HCT116 (cell line): ENCODE data around the gene SHROOM1.

Source experiments
- CEBPB ChIP-seq: IDR thresholded peaks from 2 replicates; pipeline ENCODE4 v1.6.1; 2012; ENCODE audit warnings: low read depth
- EGR1 ChIP-seq: IDR thresholded peaks from 2 replicates; pipeline ENCODE4 v1.6.1; 2012; ENCODE audit warnings: low read depth
- ELF1 ChIP-seq: IDR thresholded peaks from 2 replicates; pipeline ENCODE4 v1.6.1; 2012; ENCODE audit warnings: low read depth, borderline replicate concordance
- EZH2 ChIP-seq: fragments of 200-600 bp; sonication (generic); IDR thresholded peaks from 2 replicates; pipeline ENCODE4 v1.6.1; 2017; ENCODE audit warnings: antibody characterized with exemption, mixed run types
- EZH2phosphoT487 ChIP-seq: fragments of 200-600 bp; IDR thresholded peaks from 2 replicates; pipeline ENCODE4 v1.6.1; 2018; ENCODE audit warnings: antibody characterized with exemption, borderline replicate concordance
- POLR2A ChIP-seq: IDR thresholded peaks from 2 replicates; pipeline ENCODE4 v1.7.0; 2011; ENCODE audit warnings: borderline replicate concordance; ENCODE audit not compliant: insufficient read depth, insufficient read length; ENCODE audit errors: extremely low read depth
- POLR2AphosphoS5 ChIP-seq: IDR thresholded peaks from 2 replicates; pipeline ENCODE4 v1.6.1; 2011; ENCODE audit warnings: mild to moderate bottlenecking, low read depth, low read length, moderate library complexity
- RAD21 ChIP-seq: IDR thresholded peaks from 2 replicates; pipeline ENCODE4 v1.6.1; 2012; ENCODE audit warnings: low read depth, mild to moderate bottlenecking
- SP1 ChIP-seq: IDR thresholded peaks from 2 replicates; pipeline ENCODE4 v1.6.1; 2012; ENCODE audit warnings: low read depth
- TCF7L2 ChIP-seq: IDR thresholded peaks from 2 replicates; pipeline ENCODE4 v1.7.0; 2011; ENCODE audit warnings: borderline replicate concordance, inconsistent platforms; ENCODE audit not compliant: insufficient read depth, insufficient read length; ENCODE audit errors: extremely low read depth
- ZFX ChIP-seq: fragments of 450-650 bp; IDR thresholded peaks from 2 replicates; pipeline ENCODE4 v1.6.1; 2017
- TF ChIP-seq, protein P1 (sequence below), 3 experiments: fragments of 200-600 bp in 1 of 3; sonication (generic) in 1 of 3; IDR thresholded peaks in 2 of 3; conservative IDR thresholded peaks in 1 of 3; 2 replicates each; pipeline ENCODE4 v1.5.1; 2012 to 2017; ENCODE audit warnings: low read depth in 2 of 3, low read length in 2 of 3, antibody characterized with exemption in 1 of 3, borderline replicate concordance in 1 of 3, control low read depth in 1 of 3, mild to moderate bottlenecking in 1 of 3, mixed read lengths in 1 of 3, mixed run types in 1 of 3, moderate library complexity in 1 of 3; ENCODE audit not compliant: insufficient read depth in 1 of 3
- TF ChIP-seq, protein P2 (sequence below): IDR thresholded peaks from 2 replicates; pipeline ENCODE4 v1.6.1; 2012
- TF ChIP-seq, protein P3 (sequence below): IDR thresholded peaks from 2 replicates; pipeline ENCODE4 v1.6.1; 2012

DNA sequence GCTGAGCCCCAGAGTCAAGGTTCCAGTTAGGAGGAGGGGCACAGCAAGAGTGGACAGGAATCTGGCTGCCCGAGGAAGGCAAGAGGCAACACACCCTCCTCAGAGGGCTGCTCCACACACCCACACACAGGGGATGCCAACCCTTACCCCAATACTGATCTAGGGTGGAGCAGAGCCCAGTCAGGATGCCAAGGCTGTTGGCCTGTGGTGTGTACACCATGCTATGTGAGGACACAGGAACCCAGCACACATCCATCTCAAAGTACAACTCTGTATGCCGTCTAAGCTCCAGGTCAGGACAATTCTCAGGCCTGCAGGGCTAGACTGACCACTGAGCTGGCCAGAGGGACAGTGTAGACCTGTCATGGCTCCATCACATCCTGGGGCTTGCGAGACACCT, 56.0 kb downstream of the SHROOM1 start:
- TF ChIP-seq, protein P1, sequence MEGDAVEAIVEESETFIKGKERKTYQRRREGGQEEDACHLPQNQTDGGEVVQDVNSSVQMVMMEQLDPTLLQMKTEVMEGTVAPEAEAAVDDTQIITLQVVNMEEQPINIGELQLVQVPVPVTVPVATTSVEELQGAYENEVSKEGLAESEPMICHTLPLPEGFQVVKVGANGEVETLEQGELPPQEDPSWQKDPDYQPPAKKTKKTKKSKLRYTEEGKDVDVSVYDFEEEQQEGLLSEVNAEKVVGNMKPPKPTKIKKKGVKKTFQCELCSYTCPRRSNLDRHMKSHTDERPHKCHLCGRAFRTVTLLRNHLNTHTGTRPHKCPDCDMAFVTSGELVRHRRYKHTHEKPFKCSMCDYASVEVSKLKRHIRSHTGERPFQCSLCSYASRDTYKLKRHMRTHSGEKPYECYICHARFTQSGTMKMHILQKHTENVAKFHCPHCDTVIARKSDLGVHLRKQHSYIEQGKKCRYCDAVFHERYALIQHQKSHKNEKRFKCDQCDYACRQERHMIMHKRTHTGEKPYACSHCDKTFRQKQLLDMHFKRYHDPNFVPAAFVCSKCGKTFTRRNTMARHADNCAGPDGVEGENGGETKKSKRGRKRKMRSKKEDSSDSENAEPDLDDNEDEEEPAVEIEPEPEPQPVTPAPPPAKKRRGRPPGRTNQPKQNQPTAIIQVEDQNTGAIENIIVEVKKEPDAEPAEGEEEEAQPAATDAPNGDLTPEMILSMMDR (IDR thresholded peaks at IDR 0.05 in 2 of 3, conservative IDR thresholded peaks at IDR 0.05 in 1 of 3; ENCODE audit: borderline replicate concordance in 1 of 3, insufficient read depth in 1 of 3, low read depth in 2 of 3, low read length in 2 of 3) = no peak
- TF ChIP-seq, protein P2, sequence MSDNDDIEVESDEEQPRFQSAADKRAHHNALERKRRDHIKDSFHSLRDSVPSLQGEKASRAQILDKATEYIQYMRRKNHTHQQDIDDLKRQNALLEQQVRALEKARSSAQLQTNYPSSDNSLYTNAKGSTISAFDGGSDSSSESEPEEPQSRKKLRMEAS = no peak
- no peak for TF ChIP-seq POLR2A
- no peak for TF ChIP-seq ZFX
- no peak for TF ChIP-seq ELF1
- TF ChIP-seq EGR1 = no peak
- TF ChIP-seq, protein P3, sequence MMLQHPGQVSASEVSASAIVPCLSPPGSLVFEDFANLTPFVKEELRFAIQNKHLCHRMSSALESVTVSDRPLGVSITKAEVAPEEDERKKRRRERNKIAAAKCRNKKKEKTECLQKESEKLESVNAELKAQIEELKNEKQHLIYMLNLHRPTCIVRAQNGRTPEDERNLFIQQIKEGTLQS = no peak
- TF ChIP-seq CEBPB = no peak
- TF ChIP-seq EZH2 = no peak
- no peak for TF ChIP-seq EZH2phosphoT487
- no peak for TF ChIP-seq RAD21
- no peak for TF ChIP-seq POLR2AphosphoS5
- no peak for TF ChIP-seq TCF7L2
- TF ChIP-seq SP1 = no peak
